Fibroblast of skin of left biceps (primary cell): Measurements from ENCODE around the gene MICAL2.
A peak's percentile ranks its signal among the peaks of the same experiment; 100 is the strongest.

Experiments
- DNase-seq, 2 experiments: peaks; one replicate each; pipeline ENCODE4 v3.0.0-alpha.2; 2013; ENCODE audit warnings: low read depth in 2 of 2

Gene MICAL2

GRCh38 chr11:12116425-12117032, 6.1 kb downstream of the MICAL2 start:
- no peak for DNase-seq

DNA sequence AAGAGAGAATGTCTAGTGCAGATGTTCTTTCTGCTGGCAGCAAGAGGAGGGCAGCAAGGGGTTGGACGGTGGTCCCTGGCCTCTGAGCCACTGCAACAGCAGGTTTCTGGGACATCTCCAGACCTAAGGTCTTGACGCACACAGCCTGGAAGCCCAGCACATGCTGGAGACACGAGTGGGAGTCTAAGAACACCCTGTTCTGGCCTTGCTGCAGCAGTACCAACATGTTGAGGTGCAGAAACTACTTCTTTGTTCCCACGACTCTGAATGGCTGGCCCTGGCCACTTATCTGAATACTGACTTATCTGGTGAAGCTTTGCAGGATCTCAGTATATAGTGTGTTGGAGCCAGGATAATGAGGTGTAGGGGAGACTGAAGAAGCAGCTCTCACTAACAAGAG, 6.8 kb downstream of the MICAL2 start:
- DNase-seq: no peak

DNA sequence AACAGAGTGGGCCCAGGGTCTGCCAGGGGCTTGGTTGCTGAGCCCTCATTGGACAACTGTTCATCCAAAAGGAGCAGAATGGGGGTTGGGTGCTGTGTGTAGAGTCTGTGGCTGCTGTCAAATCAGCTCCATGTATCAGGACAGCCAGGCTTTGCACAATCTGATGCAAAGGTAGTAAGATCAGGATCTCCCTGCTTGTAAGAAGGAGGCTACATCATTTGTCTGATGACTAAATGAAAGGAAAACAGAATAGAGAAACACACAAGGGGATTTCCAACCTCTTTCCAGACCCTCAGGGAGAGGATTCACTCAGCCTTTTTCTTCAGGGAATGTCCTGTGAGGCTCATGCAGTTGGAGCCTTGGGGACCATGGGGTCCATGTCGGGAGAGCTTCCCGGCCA, 7.2 kb downstream of the MICAL2 start:
- no peak for DNase-seq

DNA sequence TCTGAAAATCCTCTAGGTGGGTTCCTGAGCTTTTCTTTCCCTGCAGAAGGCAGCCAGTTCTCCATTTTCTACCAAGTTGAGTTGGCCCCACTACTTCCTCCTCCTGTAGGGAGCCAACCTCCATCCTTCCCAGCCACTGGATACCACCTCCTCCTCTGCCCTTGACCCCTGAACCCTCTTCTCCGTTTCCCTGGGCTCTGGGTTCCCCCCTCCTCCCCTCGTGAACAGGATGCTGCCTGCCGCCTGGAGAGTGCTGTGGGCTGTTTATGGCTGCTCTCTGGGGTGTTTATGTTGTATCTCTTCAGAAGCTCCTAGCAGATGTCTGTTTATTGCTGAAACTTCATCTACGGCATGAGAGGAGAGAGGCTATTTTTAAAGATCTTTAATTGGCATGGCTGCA, 8.6 kb downstream of the MICAL2 start:
- no peak for DNase-seq

DNA sequence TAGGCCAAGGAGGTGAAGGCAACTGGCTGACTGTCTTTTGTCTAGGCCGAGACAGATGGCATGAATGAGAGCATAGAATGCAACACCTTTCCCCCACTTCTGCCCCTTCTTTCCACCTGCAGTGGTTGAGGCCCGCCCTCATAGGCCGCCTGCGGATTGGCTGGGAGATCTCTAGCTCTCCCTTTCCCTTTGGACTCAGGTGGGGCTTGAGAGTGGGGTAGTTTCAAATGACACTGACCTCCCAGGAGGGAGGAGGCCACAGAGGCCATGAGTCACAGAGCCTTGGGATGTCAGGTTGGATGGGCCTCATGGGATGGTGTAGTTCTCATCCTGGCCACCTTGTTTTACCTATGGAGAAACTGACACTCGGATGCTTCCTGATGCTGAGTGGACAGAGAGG, 9.1 kb downstream of the MICAL2 start:
- no peak for DNase-seq

- DNase-seq: no peak
These were observed 9.9 kb downstream of the MICAL2 start for GRCh38 chr11:12120031-12121008.

DNA sequence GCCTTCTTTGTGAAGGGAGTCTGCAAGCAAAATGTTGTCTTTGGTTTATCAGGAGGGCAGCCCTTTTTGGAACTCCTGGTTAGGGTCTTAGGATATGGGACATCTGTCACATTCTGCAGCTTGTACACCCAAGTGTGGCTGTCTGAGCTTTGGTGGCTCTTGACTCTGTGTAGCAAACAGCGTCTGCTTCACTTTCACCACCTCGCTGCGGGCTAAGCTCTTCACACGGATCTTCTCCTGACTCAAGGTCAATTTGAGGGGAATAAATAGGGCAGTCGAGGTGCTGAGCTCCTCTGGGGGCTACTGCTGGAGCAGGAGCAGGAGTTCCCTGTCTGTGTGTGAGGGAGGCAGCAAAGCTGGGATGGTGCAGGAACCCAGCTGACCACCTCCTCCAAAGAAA, 10.6 kb downstream of the MICAL2 start:
- DNase-seq: no peak

GRCh38 chr11:12121517-12121916, 11.1 kb downstream of the MICAL2 start:
- DNase-seq: no peak

GRCh38 chr11:12122083-12122482, 11.7 kb downstream of the MICAL2 start:
- DNase-seq: no peak

DNA sequence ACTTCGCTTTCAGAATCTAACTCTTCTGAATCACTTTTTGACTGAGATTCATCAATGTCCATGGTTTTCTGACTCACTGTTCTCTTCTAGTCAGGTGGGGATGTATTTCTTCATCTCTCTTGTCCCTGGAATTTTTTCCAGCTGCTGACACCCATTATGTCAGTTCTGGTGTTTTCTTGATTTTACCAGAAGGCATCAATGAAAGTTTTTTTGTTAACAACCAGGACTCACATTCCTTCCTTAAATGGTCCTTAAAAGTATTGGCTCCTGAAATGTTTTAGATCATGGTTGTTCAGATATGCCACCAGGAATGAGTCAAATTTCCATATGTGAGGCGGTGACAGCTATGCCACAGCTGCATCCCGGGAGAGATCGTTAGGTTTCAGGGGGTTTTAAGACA, 12.9 kb downstream of the MICAL2 start:
- peak; percentile 62 to 64 for DNase-seq

GRCh38 chr11:12123799-12124198, 13.4 kb downstream of the MICAL2 start:
- DNase-seq: peak in 1 of 2 experiments; percentile 28

GRCh38 chr11:12124306-12124705, 13.9 kb downstream of the MICAL2 start:
- no peak for DNase-seq

DNA sequence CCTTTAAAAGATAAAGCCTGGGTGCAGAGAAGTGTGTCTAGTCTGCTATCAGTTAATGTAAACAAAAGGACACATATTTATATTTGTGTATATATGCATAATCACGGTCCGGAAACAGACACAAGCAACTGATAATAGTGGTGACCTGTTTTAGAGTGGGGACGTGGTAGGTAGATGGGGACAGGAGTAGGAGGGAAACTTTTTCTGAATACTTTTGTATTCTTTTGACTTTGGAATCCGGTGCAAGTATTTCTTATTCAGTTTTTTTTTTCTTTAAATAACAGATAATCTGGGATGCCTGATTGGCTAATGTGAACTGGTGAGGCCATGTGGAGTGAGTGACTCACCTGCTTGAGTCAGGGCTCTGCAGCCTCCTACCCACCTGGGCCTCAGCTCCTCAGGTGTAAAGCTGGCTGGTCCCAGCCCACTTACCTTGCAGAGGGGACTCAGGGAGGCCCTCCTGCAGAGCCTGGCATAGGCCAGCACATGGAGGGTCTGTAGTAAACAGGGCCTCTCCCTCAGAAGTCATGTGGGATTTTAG, 15.3 kb downstream of the MICAL2 start:
- no peak for DNase-seq

DNA sequence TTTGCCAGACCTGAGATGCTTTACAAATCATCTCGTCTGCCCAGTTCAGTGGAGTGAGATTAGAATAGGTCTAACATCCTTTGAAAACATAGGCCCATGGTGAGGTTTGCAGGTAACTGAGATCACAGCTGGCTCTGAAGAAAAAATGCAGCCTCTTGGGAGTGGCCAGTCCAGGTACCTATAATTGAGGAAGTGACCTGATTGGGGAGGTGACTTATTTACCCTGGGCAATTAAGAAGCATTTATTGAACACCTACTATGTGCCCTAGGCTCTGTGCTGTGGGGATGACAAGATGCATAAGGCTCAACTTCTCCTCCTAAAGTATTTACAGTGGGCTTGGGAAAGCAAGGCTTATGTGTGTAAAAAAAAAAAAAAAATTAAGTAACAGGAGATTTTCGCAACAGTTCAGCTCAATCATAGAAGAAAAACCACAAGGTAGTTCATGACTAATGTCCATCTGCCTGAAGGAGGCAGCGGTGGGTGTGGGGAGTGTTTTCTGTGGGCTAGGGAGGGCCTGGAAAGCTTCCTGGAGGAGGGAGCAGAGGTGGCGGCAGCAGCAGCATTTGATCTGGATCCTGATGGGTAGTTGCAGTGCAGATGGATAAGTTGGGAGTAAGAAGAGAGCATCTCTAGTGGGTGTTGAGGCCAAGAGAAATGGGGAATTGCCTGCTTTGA, 16.1 kb downstream of the MICAL2 start:
- peak; percentile 62 to 67 for DNase-seq

DNA sequence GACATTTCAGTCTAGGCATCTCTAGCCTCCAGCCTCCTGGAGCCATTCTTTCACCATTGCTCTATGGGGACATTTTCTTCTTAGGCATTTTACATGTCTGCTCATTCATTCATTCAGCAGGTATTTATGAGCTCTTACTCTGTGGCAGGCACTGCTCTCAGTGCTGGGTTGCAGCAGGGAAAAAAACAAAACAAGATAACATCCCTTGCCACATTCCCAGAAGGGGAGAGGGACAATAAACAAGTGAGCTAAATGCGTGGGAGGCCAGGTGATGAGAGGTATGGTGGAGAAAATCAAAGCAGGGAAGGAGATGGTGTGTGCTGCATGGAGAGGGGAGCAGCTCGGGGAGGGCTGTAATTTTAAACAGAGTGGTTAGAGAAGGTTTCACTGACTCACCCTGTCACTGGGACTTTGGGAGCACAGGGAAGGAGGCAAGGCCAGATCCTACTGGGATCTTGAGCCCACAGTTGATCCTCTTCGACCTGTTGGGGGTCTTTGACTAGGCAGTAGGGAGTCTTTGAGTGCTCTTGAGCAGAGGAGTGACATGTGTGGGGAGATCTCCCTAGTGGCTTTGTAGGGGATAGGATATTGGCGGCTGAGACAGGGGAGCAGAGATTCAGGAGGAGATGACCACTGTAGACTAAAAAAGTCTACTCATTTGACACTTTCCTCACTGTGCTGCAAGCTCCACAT, 17.0 kb downstream of the MICAL2 start:
- no peak for DNase-seq

DNA sequence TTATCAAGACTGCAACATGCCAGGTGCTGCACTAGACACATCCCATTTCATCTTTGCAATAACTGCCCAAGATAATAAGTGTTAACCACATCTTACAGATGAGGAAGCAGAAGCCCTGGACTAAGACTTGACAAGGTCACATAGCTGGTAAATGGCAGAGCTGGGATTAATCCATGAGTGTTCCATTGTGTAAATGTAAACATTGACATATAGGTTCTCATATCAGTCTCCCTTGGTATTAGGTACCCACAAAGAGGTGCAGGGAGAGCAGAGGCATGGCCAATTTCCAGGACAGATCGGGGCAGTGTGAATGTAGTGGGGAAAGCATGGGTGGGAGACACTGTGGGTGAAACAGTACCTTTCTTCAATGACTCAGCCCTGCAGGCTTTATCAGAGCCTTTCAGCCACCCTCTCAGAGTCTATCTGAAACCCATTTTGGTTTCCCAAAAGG, 17.9 kb downstream of the MICAL2 start:
- DNase-seq: no peak

- no peak for DNase-seq
These were observed 18.8 kb downstream of the MICAL2 start for GRCh38 chr11:12129227-12129626.

DNA sequence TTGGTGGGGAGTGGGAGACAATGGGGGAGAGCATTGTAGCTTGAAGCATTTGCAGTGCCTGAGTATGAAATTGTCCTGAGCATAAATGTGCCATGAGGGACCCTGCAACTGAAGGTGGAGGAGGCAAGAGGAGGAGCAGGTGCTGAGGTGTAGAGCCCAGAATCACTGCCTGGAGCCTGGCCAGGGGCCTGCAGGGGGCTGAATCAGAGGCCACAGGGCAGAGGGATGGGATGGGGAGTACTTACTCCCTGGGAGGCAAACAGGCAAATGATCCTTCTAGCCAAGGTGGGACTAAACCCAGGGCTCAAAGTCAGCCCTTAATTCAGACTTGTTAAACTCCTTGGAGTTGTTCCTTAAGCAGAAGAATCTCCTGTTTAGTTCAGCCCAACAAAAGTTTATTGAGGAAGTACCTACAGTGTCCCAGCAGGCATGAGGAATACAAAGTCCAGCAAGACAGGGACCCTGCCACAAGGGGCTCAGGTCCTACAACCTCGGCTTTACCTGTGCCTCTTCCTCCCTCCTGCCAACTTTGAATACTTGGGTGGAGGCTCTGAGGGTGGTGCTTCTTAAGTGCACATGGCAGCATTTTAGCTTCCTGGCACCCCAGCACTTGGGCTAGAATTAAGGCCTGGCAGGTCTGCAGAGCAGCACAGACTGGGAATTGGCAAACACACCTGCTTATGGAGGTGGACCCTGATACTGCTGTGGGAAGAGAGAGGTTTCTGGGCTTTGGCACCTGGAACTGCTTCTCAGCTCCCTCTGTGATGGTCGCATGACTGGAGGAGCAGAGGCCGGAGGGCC, 20.0 kb downstream of the MICAL2 start:
- no peak for DNase-seq

DNA sequence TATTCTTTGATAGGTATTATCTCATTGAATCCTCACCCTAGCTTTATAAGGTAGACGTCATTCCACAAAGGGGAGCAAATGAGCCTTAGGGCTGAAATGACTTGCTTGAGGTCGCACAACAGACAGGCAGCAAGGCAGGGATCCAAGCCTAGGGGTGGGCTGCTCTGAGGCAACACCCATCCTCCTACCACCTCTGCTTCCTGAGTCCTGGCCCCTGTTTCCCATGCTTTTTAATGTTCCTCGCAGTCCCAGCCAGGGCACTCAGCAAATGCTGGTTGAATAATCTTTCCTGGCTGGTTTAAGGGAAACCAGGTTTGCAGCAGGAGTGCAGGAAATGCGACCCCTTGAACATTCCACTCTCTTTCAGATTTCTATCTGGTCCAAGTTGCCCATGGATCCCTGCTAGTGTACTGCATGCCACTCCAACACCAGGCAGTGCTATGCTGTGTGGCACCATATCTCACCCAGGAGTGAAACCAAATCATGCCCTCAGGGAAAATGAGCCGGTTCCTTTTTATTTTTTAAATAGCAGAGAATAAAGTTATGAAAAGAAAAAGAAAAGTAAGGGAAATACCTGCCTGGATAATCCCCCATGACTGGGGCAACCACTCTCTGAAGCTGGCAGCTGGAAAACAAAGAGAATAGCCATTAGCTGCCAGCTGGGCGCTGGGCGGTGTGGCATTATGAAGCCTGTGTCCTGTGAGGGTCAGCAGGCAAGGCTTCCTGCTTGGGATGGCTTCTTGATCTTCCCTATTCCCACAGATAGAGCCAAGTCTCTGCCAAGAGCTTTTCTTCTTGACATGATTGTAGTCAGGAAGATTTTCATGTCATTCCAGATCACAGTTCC, 21.8 kb downstream of the MICAL2 start:
- DNase-seq: no peak

DNA sequence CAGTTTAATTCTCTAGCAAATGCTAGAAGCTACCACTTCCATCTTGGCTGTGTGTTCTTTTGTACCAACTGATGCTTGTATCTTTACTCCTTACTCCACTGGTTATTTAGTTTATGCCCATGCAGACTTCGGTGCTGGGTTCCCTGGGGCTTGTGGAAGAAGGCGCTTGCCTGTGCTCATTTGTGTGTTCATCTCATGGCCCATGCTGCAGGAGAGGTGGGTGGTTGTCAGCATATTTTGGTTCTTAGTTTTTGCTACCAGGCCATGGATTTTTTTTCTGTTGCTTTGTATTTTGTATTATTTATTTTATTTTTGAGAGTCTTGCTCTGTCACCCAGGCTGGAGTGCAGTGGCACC, 22.4 kb downstream of the MICAL2 start:
- no peak for DNase-seq
